H7 (cell line): ENCODE results near the gene FGF14. TPM values are rescaled to one million over a fixed set of nuclear protein-coding genes. Genes with fewer than 3 reads are reported as not detected.

Experiments used
- DNase-seq: peaks from one replicate; pipeline ENCODE4 v3.0.0; 2012
- H3K27me3 ChIP-seq: 2 replicates; pipeline ENCODE4 v1.6.0; 2011; ENCODE audit warnings: mild to moderate bottlenecking, low read length; ENCODE audit not compliant: control insufficient read depth, insufficient read depth
- H3K36me3 ChIP-seq: replicated peaks from 2 replicates; pipeline ENCODE4 v1.5.1; 2011; ENCODE audit warnings: low read length; ENCODE audit not compliant: control insufficient read depth, insufficient read depth
- H3K4me3 ChIP-seq: 2 replicates; pipeline ENCODE4 v1.5.1; 2011; ENCODE audit warnings: low read depth, mild to moderate bottlenecking, control low read depth, low read length, moderate library complexity; ENCODE audit not compliant: insufficient read depth
- total RNA-seq: library from RNA; depleted of rRNA; stranded (reverse); fragments of >200 nt; shearing (Covaris generic); gene quantifications from 2 replicates; pipeline ENCODE4 v1.2.3, GENCODE V29; 2014

The FGF14 gene
- total RNA-seq, 1 experiment from 2014 or later = 0.73 TPM

DNA sequence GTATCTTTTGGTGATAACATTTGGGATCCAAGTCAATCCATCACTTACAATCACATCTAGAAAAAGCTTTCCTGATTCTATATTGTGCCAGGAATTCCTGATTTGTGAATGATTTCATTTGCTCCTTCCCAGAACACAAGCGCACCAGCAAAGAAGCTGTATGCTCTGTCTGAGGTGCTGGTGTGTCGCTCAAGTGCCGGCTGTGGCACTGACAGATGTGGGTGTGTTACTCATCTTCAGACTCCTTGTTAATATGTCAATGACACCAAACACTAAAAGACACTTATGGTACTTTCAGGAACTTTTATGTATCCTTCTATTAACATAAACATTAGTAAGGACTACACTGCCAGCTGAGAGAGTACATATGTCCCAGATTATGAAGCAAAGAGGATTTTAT is 520.3 kb downstream of the FGF14 start:
- DNase-seq = no peak
- Histone ChIP-seq H3K27me3 (no peaks in the 10 kb centered on the region), H3K36me3 (no peaks in the 10 kb centered on the region), H3K4me3 (no peak overlapping the region)

- H3K4me3 ChIP-seq = no peak overlapping the region
- H3K27me3 ChIP-seq = no peaks in the 10 kb centered on the region
- no peak for DNase-seq
- H3K36me3 ChIP-seq = no peaks in the 10 kb centered on the region
These were observed 521.3 kb downstream of the FGF14 start for GRCh38 chr13:101880581-101880980.

DNA sequence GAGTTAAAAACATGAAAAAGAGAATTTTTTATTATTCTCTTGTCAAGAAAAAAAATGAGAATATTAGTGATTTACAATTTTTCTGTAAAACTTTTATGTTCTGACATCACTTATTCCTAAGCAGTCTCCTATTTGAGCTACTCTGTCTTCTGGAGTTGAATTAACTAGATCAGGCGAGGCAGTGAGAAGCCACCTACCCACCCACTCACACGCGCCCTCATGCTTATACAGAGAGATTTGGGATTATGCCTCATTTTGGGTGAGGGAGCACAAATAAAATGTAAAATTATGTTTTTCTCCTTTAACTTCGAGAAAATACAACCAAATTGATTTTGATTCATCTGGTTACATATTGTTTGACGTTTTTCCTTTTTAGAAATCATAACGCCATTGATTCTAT is 524.9 kb downstream of the FGF14 start:
- H3K4me3 ChIP-seq = no peak overlapping the region
- no peaks in the 10 kb centered on the region for H3K27me3 ChIP-seq

DNA sequence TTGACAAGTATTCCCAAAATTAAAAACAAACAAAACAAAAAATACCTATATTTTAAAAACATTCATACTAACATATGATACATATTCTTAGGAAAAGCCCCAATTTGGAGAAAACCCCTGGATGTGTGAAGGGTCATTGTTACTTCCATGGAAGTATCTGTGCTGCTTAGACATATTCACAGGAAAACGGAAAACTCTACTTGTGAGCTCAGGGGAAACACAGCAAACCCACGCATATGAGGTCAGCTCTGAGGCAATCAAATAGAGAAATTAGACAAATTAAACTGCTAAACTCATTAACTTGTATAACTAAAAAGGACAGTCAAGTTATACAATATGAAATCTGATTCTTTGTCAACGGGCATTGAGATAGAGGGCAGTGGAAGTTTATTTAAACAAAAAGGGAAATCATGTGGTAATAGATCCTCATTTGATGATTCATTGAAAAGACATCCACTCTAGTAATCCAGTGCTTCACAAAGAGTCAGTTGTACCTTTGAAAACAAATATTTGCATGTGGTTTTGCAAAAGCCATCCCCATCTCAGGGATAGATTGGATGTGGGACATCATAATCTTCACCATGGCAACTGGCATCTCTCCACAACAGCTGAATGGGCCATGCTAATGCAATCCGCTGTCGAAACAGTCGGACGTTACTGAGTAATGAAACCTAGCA is 526.0 kb downstream of the FGF14 start:
- no peak for DNase-seq

More for the DNA sequence above, 524.9 kb downstream of the FGF14 start:
- DNase-seq = no peak
- no peaks in the 10 kb centered on the region for H3K36me3 ChIP-seq

DNA sequence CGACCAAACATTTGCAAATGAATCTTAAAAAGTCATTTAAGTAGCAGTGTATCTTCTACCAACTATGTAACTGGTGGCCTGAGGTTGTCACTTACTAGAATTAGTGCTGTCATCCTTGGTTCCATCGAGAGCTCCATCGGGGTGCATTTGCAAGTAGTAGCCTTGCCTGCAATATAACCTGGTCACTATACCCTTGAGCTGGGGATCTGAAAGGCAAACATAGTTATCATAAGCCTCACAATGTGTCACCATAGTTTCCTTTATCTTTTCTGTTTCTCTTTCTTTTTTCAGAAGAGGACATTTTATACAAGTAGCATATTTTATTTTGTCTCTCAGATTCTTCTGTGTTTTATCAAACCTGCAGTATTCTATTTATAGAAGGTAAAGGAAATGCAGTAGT is 526.8 kb downstream of the FGF14 start:
- Histone ChIP-seq H3K27me3 (no peaks in the 10 kb centered on the region), H3K4me3 (no peak overlapping the region), H3K36me3 (no peaks in the 10 kb centered on the region)
- no peak for DNase-seq

More for the DNA sequence above, 526.0 kb downstream of the FGF14 start:
- H3K4me3 ChIP-seq = no peak overlapping the region
- H3K27me3 ChIP-seq = no peaks in the 10 kb centered on the region
- H3K36me3 ChIP-seq = no peaks in the 10 kb centered on the region

DNA sequence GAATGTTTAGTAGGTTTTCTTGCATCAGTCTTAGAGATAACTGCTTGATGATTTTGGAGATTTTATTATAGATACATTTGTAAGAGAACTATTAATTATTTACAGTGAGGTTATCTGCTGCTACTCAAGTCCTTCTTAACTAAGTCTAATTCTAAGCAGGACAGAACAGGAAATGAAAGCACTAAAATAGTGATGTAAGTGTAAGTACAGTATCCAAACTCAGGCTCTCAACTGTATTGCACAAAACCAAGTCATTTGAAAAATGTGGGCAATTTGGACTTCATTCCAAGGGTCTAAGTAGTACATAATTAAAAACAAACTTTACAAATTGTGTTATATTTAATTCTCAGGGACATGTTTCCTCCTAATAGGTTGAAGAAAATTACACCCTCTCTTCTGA is 532.3 kb downstream of the FGF14 start:
- H3K4me3 ChIP-seq = no peak overlapping the region
- no peaks in the 10 kb centered on the region for H3K27me3 ChIP-seq
- H3K36me3 ChIP-seq = no peaks in the 10 kb centered on the region
- DNase-seq = no peak

DNA sequence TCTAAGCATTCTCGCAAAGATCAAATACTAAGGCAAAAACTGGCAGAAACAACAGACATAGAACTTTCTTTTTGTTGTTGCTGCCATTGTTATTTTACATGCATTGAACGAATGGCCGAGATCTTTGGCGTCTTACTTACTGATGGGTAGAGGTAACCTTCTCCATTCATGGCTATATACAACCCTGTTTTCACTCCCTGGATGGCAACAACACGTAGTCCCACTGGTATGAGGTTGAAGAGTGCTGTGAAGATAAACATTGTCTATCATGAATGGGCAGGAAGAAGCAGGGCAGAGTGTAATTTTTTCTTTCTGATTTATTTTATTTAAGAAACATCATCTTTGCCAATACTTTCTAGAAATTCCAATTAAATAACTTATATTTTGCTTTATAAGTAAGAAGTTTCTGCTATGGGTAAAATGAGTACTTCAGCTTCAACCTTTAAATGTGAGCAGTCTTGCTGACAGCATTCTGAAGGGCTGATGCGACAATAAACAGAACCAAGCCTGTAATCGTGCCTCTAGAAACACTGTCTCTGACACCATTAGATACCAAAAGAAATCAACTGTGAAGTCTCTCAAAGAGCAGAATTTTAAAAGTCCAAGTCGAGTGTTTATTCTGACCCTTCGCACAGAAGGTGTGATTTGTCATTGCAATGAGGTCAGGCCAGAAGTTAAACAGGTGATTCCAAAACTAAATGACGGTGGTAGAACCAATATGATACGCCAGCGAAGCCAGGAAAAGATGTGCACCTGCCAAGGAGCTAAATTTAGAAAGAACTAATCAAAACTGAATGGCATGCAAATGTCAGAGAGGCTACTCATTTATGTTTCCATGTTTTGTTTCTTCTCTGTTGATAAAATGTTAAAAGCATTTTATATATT is 533.0 kb downstream of the FGF14 start:
- no peaks in the 10 kb centered on the region for H3K36me3 ChIP-seq
- DNase-seq = no peak

GRCh38 chr13:101866889-101867581 is 534.8 kb downstream of the FGF14 start:
- Histone ChIP-seq H3K27me3 (no peaks in the 10 kb centered on the region), H3K36me3 (no peaks in the 10 kb centered on the region), H3K4me3 (no peak overlapping the region)
- no peak for DNase-seq

More for the DNA sequence above, 533.0 kb downstream of the FGF14 start:
- no peak overlapping the region for H3K4me3 ChIP-seq
- no peaks in the 10 kb centered on the region for H3K27me3 ChIP-seq

GRCh38 chr13:101858860-101859259 is 543.0 kb downstream of the FGF14 start:
- no peak overlapping the region for H3K4me3 ChIP-seq
- no peaks in the 10 kb centered on the region for H3K36me3 ChIP-seq
- no peak for DNase-seq
- H3K27me3 ChIP-seq = no peaks in the 10 kb centered on the region

DNA sequence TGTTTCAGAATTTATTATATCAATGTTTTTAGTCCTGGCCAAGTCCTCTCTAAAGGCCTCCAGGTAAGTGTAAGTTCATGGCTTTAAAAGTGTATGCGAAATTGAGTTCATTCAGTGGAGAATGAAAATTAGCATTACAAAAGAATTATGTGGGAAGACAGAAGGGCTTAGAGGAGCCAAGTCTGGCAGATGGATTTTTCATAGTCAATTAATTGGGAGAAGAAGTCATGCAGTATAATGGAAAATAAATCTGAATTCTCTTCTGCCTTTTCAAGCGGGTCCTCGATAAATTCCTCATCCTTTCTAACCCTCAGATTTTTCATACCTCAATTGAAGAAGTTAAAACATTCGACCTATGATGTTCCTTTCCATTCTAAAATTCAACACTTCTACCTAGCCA is 555.1 kb downstream of the FGF14 start:
- Histone ChIP-seq H3K36me3 (no peaks in the 10 kb centered on the region), H3K27me3 (no peaks in the 10 kb centered on the region), H3K4me3 (no peak overlapping the region)
- no peak for DNase-seq

GRCh38 chr13:101846249-101846648 is 555.6 kb downstream of the FGF14 start:
- no peak for DNase-seq
- no peaks in the 10 kb centered on the region for H3K36me3 ChIP-seq

DNA sequence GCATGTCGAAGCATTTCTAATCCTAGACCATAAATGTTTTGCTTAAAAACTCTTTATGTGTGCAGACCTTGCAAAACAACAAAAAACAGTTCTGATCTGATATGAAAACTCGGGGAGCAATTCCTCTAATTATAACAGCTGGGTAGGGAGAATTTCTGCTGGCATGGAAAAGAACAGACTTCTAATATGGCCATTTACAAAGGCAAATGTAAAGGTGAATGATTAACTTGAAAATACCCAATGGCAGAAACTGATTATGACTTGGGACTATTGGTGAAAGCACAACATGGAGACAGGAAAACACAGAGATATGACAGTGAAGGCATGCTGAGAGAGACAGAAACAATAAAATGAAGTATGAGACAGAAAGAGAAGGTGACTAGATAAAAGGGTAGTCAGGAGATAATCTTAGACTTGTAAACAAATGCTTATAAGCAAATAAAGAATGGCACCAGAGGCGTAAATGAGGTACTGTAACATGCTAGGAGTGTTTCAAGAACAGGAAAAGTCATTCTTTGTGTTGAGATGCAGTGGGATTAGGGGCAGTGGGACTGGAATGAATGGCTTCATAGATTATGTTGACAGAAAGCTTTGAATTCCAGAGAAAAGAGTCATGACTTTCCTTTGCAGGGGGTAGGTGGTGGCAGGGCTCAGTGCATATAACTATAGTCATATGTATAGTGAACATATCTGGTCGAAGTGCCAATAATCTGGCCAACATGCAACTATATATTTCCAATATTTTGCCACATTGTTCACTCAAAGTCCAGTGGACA is 556.4 kb downstream of the FGF14 start:
- Histone ChIP-seq H3K4me3 (no peak overlapping the region), H3K36me3 (no peaks in the 10 kb centered on the region), H3K27me3 (no peaks in the 10 kb centered on the region)
- DNase-seq = no peak

More at GRCh38 chr13:101846249-101846648, 555.6 kb downstream of the FGF14 start:
- H3K4me3 ChIP-seq = no peak overlapping the region
- H3K27me3 ChIP-seq = no peaks in the 10 kb centered on the region

DNA sequence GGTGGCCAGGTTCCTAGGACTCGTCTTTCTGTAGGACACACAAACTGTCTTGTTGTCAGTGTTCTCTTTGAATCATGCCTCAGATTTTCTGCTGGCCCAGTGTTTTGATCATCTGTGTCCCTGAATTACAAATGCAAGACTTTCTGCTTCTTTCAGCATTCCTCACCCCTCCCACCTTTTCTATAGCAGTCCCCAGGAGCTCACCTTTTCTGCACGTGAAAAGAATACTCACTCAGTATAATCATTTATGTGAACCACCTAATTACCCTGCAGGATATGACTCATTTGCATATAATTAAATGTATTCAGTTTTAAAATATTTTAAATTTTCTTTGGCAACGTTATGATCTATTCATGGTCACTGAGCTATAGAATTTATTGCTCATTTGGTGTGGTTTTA is 560.1 kb downstream of the FGF14 start:
- no peak for DNase-seq
- H3K4me3 ChIP-seq = no peak overlapping the region
- no peaks in the 10 kb centered on the region for H3K36me3 ChIP-seq
- no peaks in the 10 kb centered on the region for H3K27me3 ChIP-seq

DNA sequence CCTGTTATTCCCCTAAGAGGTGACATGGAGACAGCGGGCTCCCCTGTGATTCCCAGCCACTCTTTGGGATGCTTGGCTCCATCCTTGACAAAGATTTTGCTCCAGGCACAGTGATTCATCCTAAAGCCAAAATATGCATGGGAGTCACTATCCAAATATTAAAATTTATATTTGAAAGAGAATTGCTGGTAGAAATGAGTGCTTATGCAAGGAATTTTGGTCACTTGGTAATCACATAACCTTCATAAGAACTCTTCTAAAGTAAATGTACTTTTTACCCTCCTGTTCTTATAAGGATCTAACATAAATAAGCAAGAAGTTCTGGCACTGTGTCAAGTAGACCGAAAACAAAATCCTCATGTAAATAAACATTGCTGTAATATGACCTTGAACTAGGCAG is 563.5 kb downstream of the FGF14 start:
- no peak for DNase-seq
- Histone ChIP-seq H3K27me3 (no peaks in the 10 kb centered on the region), H3K4me3 (no peak overlapping the region), H3K36me3 (no peaks in the 10 kb centered on the region)
